ENCODE results near the gene SLC5A10.

SLC5A10 gene

GRCh38 chr17:19011581-19011980 lies 59.6 kb downstream of the SLC5A10 start:
- no peak overlapping the region for H3K4me2 ChIP-seq (ENCODE audit: insufficient read depth, low read length)
- peaks cover 7% of the 10 kb centered on the region; the same call in 1 of the 2 replicates for H4K20me1 ChIP-seq (ENCODE audit: insufficient read depth, low read length)
- TF ChIP-seq EZH2 (IDR thresholded peaks at IDR 0.05; ENCODE audit: borderline replicate concordance, low read depth, low read length, severe bottlenecking) (no peak), CTCF (IDR thresholded peaks at IDR 0.05; ENCODE audit: borderline replicate concordance, extremely low read depth, low read length, poor library complexity, severe bottlenecking) (no peak)
- no peak overlapping the region for H3K27ac ChIP-seq (ENCODE audit: low read length)
- DNase-seq (no peak), ATAC-seq (ENCODE audit: insufficient read depth, low read depth) (no peak)
- no peaks in the 10 kb centered on the region for H3K4me1 ChIP-seq (ENCODE audit: insufficient read depth, low read length)
- no peaks in the 10 kb centered on the region for H3K36me3 ChIP-seq (ENCODE audit: insufficient read depth, low read length)
- no peaks in the 10 kb centered on the region for H3K9me3 ChIP-seq (ENCODE audit: insufficient read depth, low read length, severe bottlenecking)
- H3K9ac ChIP-seq (ENCODE audit: low read depth, low read length), result no peak overlapping the region
- H3K27me3 ChIP-seq (ENCODE audit: insufficient read depth, low read length, poor library complexity), result no peaks in the 10 kb centered on the region
- no peaks in the 10 kb centered on the region for H3K79me2 ChIP-seq (ENCODE audit: insufficient read depth, low read length)
- no peak overlapping the region for H2AFZ ChIP-seq (ENCODE audit: low read depth, low read length)
- H3K4me3 ChIP-seq (ENCODE audit: low read depth in 1 of 2, low read length in 2 of 2), result no peak overlapping the region

GRCh38 chr17:19012171-19013080 lies 60.5 kb downstream of the SLC5A10 start:
- TF ChIP-seq CTCF (IDR thresholded peaks at IDR 0.05; ENCODE audit: borderline replicate concordance, extremely low read depth, low read length, poor library complexity, severe bottlenecking) (no peak), EZH2 (IDR thresholded peaks at IDR 0.05; ENCODE audit: borderline replicate concordance, low read depth, low read length, severe bottlenecking) (no peak)
- Histone ChIP-seq H3K9me3 (ENCODE audit: insufficient read depth, low read length, severe bottlenecking) (no peaks in the 10 kb centered on the region), H3K36me3 (ENCODE audit: insufficient read depth, low read length) (no peaks in the 10 kb centered on the region), H3K9ac (ENCODE audit: low read depth, low read length) (no peak overlapping the region), H3K27me3 (ENCODE audit: insufficient read depth, low read length, poor library complexity) (no peaks in the 10 kb centered on the region), H3K27ac (ENCODE audit: low read length) (no peak overlapping the region), H2AFZ (ENCODE audit: low read depth, low read length) (no peak overlapping the region), H4K20me1 (ENCODE audit: insufficient read depth, low read length) (peaks cover 7% of the 10 kb centered on the region; the same call in 1 of the 2 replicates), H3K4me1 (ENCODE audit: insufficient read depth, low read length) (no peaks in the 10 kb centered on the region), H3K79me2 (ENCODE audit: insufficient read depth, low read length) (no peaks in the 10 kb centered on the region), H3K4me2 (ENCODE audit: insufficient read depth, low read length) (no peak overlapping the region), H3K4me3 (ENCODE audit: low read depth in 1 of 2, low read length in 2 of 2) (no peak overlapping the region)
- ATAC-seq (ENCODE audit: insufficient read depth, low read depth) (no peak), DNase-seq (no peak)

GRCh38 chr17:19013226-19013625 lies 61.3 kb downstream of the SLC5A10 start:
- no peaks in the 10 kb centered on the region for H3K36me3 ChIP-seq (ENCODE audit: insufficient read depth, low read length)
- H2AFZ ChIP-seq (ENCODE audit: low read depth, low read length), result no peak overlapping the region
- no peaks in the 10 kb centered on the region for H3K27me3 ChIP-seq (ENCODE audit: insufficient read depth, low read length, poor library complexity)
- H3K4me3 ChIP-seq (ENCODE audit: low read depth in 1 of 2, low read length in 2 of 2), result no peak overlapping the region
- H3K9ac ChIP-seq (ENCODE audit: low read depth, low read length), result no peak overlapping the region
- DNase-seq (no peak), ATAC-seq (ENCODE audit: insufficient read depth, low read depth) (no peak)
- H3K4me1 ChIP-seq (ENCODE audit: insufficient read depth, low read length), result no peaks in the 10 kb centered on the region
- H4K20me1 ChIP-seq (ENCODE audit: insufficient read depth, low read length), result peaks cover 11% of the 10 kb centered on the region; the same call in 1 of the 2 replicates
- no peak overlapping the region for H3K27ac ChIP-seq (ENCODE audit: low read length)
- no peaks in the 10 kb centered on the region for H3K79me2 ChIP-seq (ENCODE audit: insufficient read depth, low read length)
- H3K9me3 ChIP-seq (ENCODE audit: insufficient read depth, low read length, severe bottlenecking), result no peaks in the 10 kb centered on the region
- TF ChIP-seq EZH2 (IDR thresholded peaks at IDR 0.05; ENCODE audit: borderline replicate concordance, low read depth, low read length, severe bottlenecking) (no peak), CTCF (IDR thresholded peaks at IDR 0.05; ENCODE audit: borderline replicate concordance, extremely low read depth, low read length, poor library complexity, severe bottlenecking) (no peak)
- H3K4me2 ChIP-seq (ENCODE audit: insufficient read depth, low read length), result no peak overlapping the region

Measured in DND-41 (cell line).